H9 (cell line): ENCODE results near the gene HNRNPH1. TPM values are rescaled to one million over a fixed set of nuclear protein-coding genes. Genes with fewer than 3 reads are reported as not detected.
A peak's percentile ranks its signal among the peaks of the same experiment; 100 is the strongest.

Experiments
- DNase-seq: peaks from one replicate; pipeline ENCODE4 v3.0.0-alpha.2; 2017
- H2AFZ ChIP-seq: one replicate; pipeline ENCODE4 v1.6.1; 2013; ENCODE audit warnings: mild to moderate bottlenecking, low read length, control low read depth, moderate library complexity
- H2AK5ac ChIP-seq: 2 replicates; pipeline ENCODE4 v1.6.1; 2013; ENCODE audit warnings: low read length, control low read depth, mixed read lengths; ENCODE audit not compliant: insufficient read length
- H2BK120ac ChIP-seq: one replicate; pipeline ENCODE4 v1.6.1; 2013; ENCODE audit warnings: low read depth, mild to moderate bottlenecking, low read length, control low read depth, inconsistent platforms; ENCODE audit not compliant: poor library complexity, severe bottlenecking
- H2BK12ac ChIP-seq: 2 replicates; pipeline ENCODE4 v1.6.1; 2013; ENCODE audit warnings: low read length, control low read depth, mixed read lengths, low read depth; ENCODE audit not compliant: insufficient read length
- H2BK15ac ChIP-seq: 2 replicates; pipeline ENCODE4 v1.6.1; 2013; ENCODE audit warnings: low read depth, low read length, control low read depth
- H2BK20ac ChIP-seq: one replicate; pipeline ENCODE4 v1.6.1; 2013; ENCODE audit warnings: low read depth, mild to moderate bottlenecking, low read length, control low read depth, inconsistent platforms; ENCODE audit not compliant: poor library complexity, severe bottlenecking
- H2BK5ac ChIP-seq: 2 replicates; pipeline ENCODE4 v1.6.1; 2013; ENCODE audit warnings: low read length, control low read depth, mixed read lengths; ENCODE audit not compliant: insufficient read length
- H3K14ac ChIP-seq: 2 replicates; pipeline ENCODE4 v1.6.1; 2013; ENCODE audit warnings: low read length, control low read depth; ENCODE audit not compliant: insufficient read depth
- H3K18ac ChIP-seq: 2 replicates; pipeline ENCODE4 v1.6.1; 2013; ENCODE audit warnings: low read depth, mild to moderate bottlenecking, mixed read lengths, low read length, control low read depth; ENCODE audit not compliant: insufficient read length
- H3K23ac ChIP-seq: 2 replicates; pipeline ENCODE4 v1.6.1; 2013; ENCODE audit warnings: low read length, control low read depth, mixed read lengths, low read depth; ENCODE audit not compliant: insufficient read length
- H3K23me2 ChIP-seq: 2 replicates; pipeline ENCODE4 v1.6.1; 2013; ENCODE audit warnings: low read depth, mild to moderate bottlenecking, mixed read lengths, low read length, control low read depth; ENCODE audit not compliant: insufficient read length, poor library complexity, severe bottlenecking
- H3K27ac ChIP-seq: 2 replicates; pipeline ENCODE4 v1.5.1; 2013; ENCODE audit warnings: low read length, control low read depth, mixed read lengths, low read depth; ENCODE audit not compliant: insufficient read length
- H3K27me3 ChIP-seq: 2 replicates; pipeline ENCODE4 v1.6.1; 2013; ENCODE audit warnings: low read length, control low read depth, inconsistent platforms; ENCODE audit not compliant: insufficient read depth
- H3K4ac ChIP-seq: 2 replicates; pipeline ENCODE4 v1.6.1; 2013; ENCODE audit warnings: low read depth, mild to moderate bottlenecking, control low read depth, inconsistent platforms, low read length, moderate library complexity
- H3K4me1 ChIP-seq: 2 replicates; pipeline ENCODE4 v1.6.1; 2013; ENCODE audit warnings: low read length, control low read depth, inconsistent platforms; ENCODE audit not compliant: insufficient read depth
- H3K4me2 ChIP-seq: 2 replicates; pipeline ENCODE4 v1.6.1; 2013; ENCODE audit warnings: low read length, control low read depth, mixed read lengths; ENCODE audit not compliant: insufficient read length, insufficient read depth
- H3K56ac ChIP-seq: 2 replicates; pipeline ENCODE4 v1.6.1; 2013; ENCODE audit warnings: low read depth, mild to moderate bottlenecking, mixed read lengths, low read length, control low read depth; ENCODE audit not compliant: insufficient read length
- H3K79me1 ChIP-seq: 2 replicates; pipeline ENCODE4 v1.6.1; 2013; ENCODE audit warnings: low read depth, mild to moderate bottlenecking, moderate library complexity, low read length, control low read depth, inconsistent platforms; ENCODE audit not compliant: insufficient read depth, poor library complexity, severe bottlenecking
- H3K79me2 ChIP-seq: 2 replicates; pipeline ENCODE4 v1.6.1; 2013; ENCODE audit warnings: low read length, control low read depth, inconsistent platforms; ENCODE audit not compliant: insufficient read depth
- H3K9ac ChIP-seq: 2 replicates; pipeline ENCODE4 v1.6.1; 2013; ENCODE audit warnings: low read length, control low read depth, mixed read lengths; ENCODE audit not compliant: insufficient read length; ENCODE audit errors: extremely low read depth
- H3K9me3 ChIP-seq: one replicate; pipeline ENCODE4 v1.6.1; 2013; ENCODE audit warnings: low read depth, low read length, inconsistent platforms; ENCODE audit not compliant: control insufficient read depth
- H3T11ph ChIP-seq: one replicate; pipeline ENCODE4 v1.6.1; 2013; ENCODE audit warnings: mild to moderate bottlenecking, low read length, control low read depth, inconsistent platforms
- H4K20me1 ChIP-seq: one replicate; pipeline ENCODE4 v1.6.1; 2013; ENCODE audit not compliant: control insufficient read depth, insufficient read length, insufficient read depth
- H4K5ac ChIP-seq: 2 replicates; pipeline ENCODE4 v1.6.1; 2013; ENCODE audit warnings: low read depth, mild to moderate bottlenecking, mixed read lengths, low read length, control low read depth; ENCODE audit not compliant: insufficient read length
- H4K8ac ChIP-seq: replicated peaks from 2 replicates; pipeline ENCODE4 v1.6.1; 2013; ENCODE audit warnings: low read length, control low read depth, mixed read lengths, low read depth; ENCODE audit not compliant: insufficient read length
- H4K91ac ChIP-seq: 2 replicates; pipeline ENCODE4 v1.6.1; 2013; ENCODE audit warnings: low read depth, mild to moderate bottlenecking, moderate library complexity, mixed read lengths, low read length, control low read depth; ENCODE audit not compliant: insufficient read length
- H3K27ac Mint-ChIP-seq, 3 experiments: 2 replicates in 2 of 3; 3 replicates in 1 of 3; pipeline ENCODE4 v1.8.0; 2020 to 2021; ENCODE audit warnings: mixed read lengths in 3 of 3, mild to moderate bottlenecking in 1 of 3, moderate library complexity in 1 of 3
- H3K27me3 Mint-ChIP-seq: 2 replicates; pipeline ENCODE4 v1.8.0; 2021; ENCODE audit warnings: low read depth, mild to moderate bottlenecking, moderate library complexity, mixed read lengths
- H3K36me3 Mint-ChIP-seq, 3 experiments: 2 replicates in 2 of 3; 3 replicates in 1 of 3; pipeline ENCODE4 v1.8.0; 2020 to 2021; ENCODE audit warnings: low read depth in 3 of 3, mixed read lengths in 3 of 3; ENCODE audit not compliant: insufficient read depth in 1 of 3
- H3K4me1 Mint-ChIP-seq, 2 experiments: 2 replicates each; pipeline ENCODE4 v1.8.0; 2020; ENCODE audit warnings: mixed read lengths in 2 of 2
- H3K4me3 Mint-ChIP-seq, 2 experiments: 2 replicates in 1 of 2; 3 replicates in 1 of 2; pipeline ENCODE4 v1.8.0; 2020 to 2021; ENCODE audit warnings: mild to moderate bottlenecking in 2 of 2, mixed read lengths in 2 of 2, moderate library complexity in 1 of 2
- H3K9me3 Mint-ChIP-seq, 2 experiments: 2 replicates in 1 of 2; 3 replicates in 1 of 2; pipeline ENCODE4 v1.8.0; 2020; ENCODE audit warnings: mild to moderate bottlenecking in 2 of 2, mixed read lengths in 2 of 2, moderate library complexity in 1 of 2
- CTCF ChIP-seq: fragments of 200-600 bp; sonication (generic); conservative IDR thresholded peaks from 3 replicates; pipeline ENCODE4 v1.8.0; 2021; ENCODE audit warnings: antibody characterized with exemption, mild to moderate bottlenecking
- WGBS: extraction: QIAGEN DNeasy Blood & Tissue Kit; methylation state at CpG from one replicate; pipeline ENCODE4 v1.1.7; 2013; ENCODE audit warnings: missing lambda C conversion rate, low lambda C conversion rate, mixed read lengths; ENCODE audit not compliant: insufficient read length; ENCODE audit errors: extremely low coverage; 5-methylcytosine and 5-hydroxymethylcytosine counted together
- total RNA-seq: library from RNA; stranded (reverse); gene quantifications from 2 replicates; pipeline ENCODE4 v1.2.1, GENCODE V29; 2021

HNRNPH1 gene
- total RNA-seq, 1 experiment from 2014 or later = 1,066 TPM

- no peaks in the 10 kb centered on the region for H3K9me3 ChIP-seq
- H4K91ac ChIP-seq = no peak overlapping the region
- peaks cover 3% of the 10 kb centered on the region; the same call in 1 of the 2 replicates for H3K27me3 Mint-ChIP-seq
- H2BK5ac ChIP-seq = no peak overlapping the region
- H3K27ac Mint-ChIP-seq = peak overlapping the region in 2 of 3 experiments; percentile 29 to 88; a peak in 3 of 7 replicates
- H3K23ac ChIP-seq = no peak overlapping the region
- H3K14ac ChIP-seq = no peak overlapping the region
- no peaks in the 10 kb centered on the region for H3K27me3 ChIP-seq
- H3K56ac ChIP-seq = no peak overlapping the region
- no peak overlapping the region for H3K9ac ChIP-seq
- peaks cover 3% of the 10 kb centered on the region for H3K4me1 ChIP-seq
- no peak overlapping the region for H4K8ac ChIP-seq
- peaks cover 74 to 92% (median 88%) of the 10 kb centered on the region in 3 experiments for H3K36me3 Mint-ChIP-seq
- peaks cover 10% of the 10 kb centered on the region for H3K79me1 ChIP-seq
- peaks cover 41 to 52% of the 10 kb centered on the region in 2 experiments for H3K4me1 Mint-ChIP-seq
- no CpG with 5 or more reads among the region's 6 CpGs for WGBS
- TF ChIP-seq CTCF = no peak
- no peaks in the 10 kb centered on the region for H4K20me1 ChIP-seq
- H2BK120ac ChIP-seq = no peak overlapping the region
- peaks cover 29% of the 10 kb centered on the region for H3K79me2 ChIP-seq
- no peak overlapping the region for H4K5ac ChIP-seq
- no peak overlapping the region for H2BK12ac ChIP-seq
- H2AFZ ChIP-seq = no peak overlapping the region
- no peak overlapping the region for H3K27ac ChIP-seq
- H2BK15ac ChIP-seq = no peak overlapping the region
- no peak overlapping the region for H3K4me2 ChIP-seq
- H2AK5ac ChIP-seq = no peak overlapping the region
- H3K23me2 ChIP-seq = peaks cover 5% of the 10 kb centered on the region
- peaks cover 2 to 3% of the 10 kb centered on the region in 2 experiments; a peak in 3 of 5 replicates for H3K9me3 Mint-ChIP-seq
- no peak overlapping the region for H2BK20ac ChIP-seq
- no peak for DNase-seq
- H3K18ac ChIP-seq = no peak overlapping the region
- H3K4ac ChIP-seq = no peak overlapping the region
- no peak overlapping the region for H3T11ph ChIP-seq
- H3K4me3 Mint-ChIP-seq = peak overlapping the region; percentile 57 to 73
Measured at GRCh38 chr5:179618923-179619554, 4.4 kb downstream of the HNRNPH1 start.
